ENCODE measurements around the gene TRDMT1. TPM values are rescaled to one million over a fixed set of nuclear protein-coding genes. Genes with fewer than 3 reads are reported as not detected.

The TRDMT1 gene
- total RNA-seq, 2 donors from 2014 or later = 8.1 to 13.0 TPM

DNA sequence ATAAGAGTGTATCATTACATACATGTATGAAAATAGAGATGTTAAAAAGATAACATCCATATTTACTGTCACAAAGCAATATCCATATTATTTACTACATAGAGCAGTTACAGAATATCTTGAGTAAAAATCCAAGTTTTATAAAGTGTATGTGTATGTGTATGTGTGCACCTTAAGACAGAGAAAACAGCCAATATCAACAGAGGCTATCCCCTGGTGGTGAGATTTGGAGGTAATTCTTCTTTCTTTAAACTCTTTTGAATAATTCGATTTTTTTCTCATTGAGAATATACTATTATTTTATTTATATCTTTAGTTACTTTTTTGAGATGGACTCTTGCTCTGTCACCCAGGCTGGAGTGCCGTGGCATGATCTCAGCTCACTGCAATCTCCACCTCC, 18.4 kb downstream of the TRDMT1 start:
- H3K27me3 ChIP-seq (ENCODE audit: control insufficient read depth, insufficient read depth, low read length, poor library complexity, severe bottlenecking) = no peaks in the 10 kb centered on the region
- H3K27me3 Mint-ChIP-seq (ENCODE audit: insufficient read depth) = no peaks in the 10 kb centered on the region
- H3K36me3 ChIP-seq (ENCODE audit: control insufficient read depth, insufficient read depth, low read length) = no peaks in the 10 kb centered on the region
- no peaks in the 10 kb centered on the region for H3K4me1 ChIP-seq (ENCODE audit: control insufficient read depth, insufficient read depth, low read length)
- no peak overlapping the region for H3K4me3 Mint-ChIP-seq
- peak; percentile 67 for TF ChIP-seq CTCF (conservative IDR thresholded peaks at IDR 0.05)
- H3K4me3 ChIP-seq (ENCODE audit: low read length) = no peak overlapping the region
- H3K27ac ChIP-seq (ENCODE audit: low read depth, low read length) = no peak overlapping the region
- no peak for DNase-seq
- H3K9ac ChIP-seq (ENCODE audit: extremely low read depth, low read length, poor library complexity, severe bottlenecking) = no peak overlapping the region
- WGBS, 2 experiments (ENCODE audit: insufficient coverage in 1 of 2, insufficient read length in 1 of 2) = 93 to 100% methylated on average over 1 of the region's 2 CpGs
- no peak overlapping the region for H3K27ac Mint-ChIP-seq
- peaks cover 5% of the 10 kb centered on the region for H3K4me1 Mint-ChIP-seq
- H3K36me3 Mint-ChIP-seq (ENCODE audit: low read depth) = no peaks in the 10 kb centered on the region
- no peaks in the 10 kb centered on the region for H3K9me3 Mint-ChIP-seq
- H3K9me3 ChIP-seq (ENCODE audit: control insufficient read depth, low read length) = no peaks in the 10 kb centered on the region

DNA sequence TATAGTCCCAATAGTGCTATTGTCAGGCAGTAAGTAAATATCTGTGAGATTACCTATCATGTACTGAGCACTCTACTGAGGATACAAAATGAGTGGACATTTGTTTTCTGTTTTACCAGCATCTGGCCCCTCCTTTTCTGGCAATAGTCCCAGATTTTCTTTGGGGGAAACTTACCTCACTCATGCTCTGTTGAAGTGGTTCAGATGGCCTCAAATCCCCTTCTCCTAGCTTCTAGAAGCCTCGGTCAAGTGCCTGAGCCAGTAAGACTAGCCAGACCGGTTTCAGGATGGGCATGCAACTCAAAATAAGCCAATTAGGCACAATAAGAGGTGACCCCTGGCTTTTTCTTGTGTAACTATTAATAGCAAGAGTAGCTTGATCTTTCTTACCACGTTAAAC, 19.7 kb downstream of the TRDMT1 start:
- Histone ChIP-seq H3K4me3 (ENCODE audit: low read length) (no peak overlapping the region), H3K9ac (ENCODE audit: extremely low read depth, low read length, poor library complexity, severe bottlenecking) (no peak overlapping the region), H3K4me1 (ENCODE audit: control insufficient read depth, insufficient read depth, low read length) (no peaks in the 10 kb centered on the region), H3K36me3 (ENCODE audit: control insufficient read depth, insufficient read depth, low read length) (no peaks in the 10 kb centered on the region), H3K9me3 (ENCODE audit: control insufficient read depth, low read length) (no peaks in the 10 kb centered on the region), H3K27ac (ENCODE audit: low read depth, low read length) (no peak overlapping the region), H3K27me3 (ENCODE audit: control insufficient read depth, insufficient read depth, low read length, poor library complexity, severe bottlenecking) (no peaks in the 10 kb centered on the region)
- Mint-ChIP-seq H3K27me3 (ENCODE audit: insufficient read depth) (no peaks in the 10 kb centered on the region), H3K27ac (no peak overlapping the region), H3K36me3 (ENCODE audit: low read depth) (no peaks in the 10 kb centered on the region), H3K4me3 (no peak overlapping the region), H3K4me1 (peaks cover 5% of the 10 kb centered on the region), H3K9me3 (no peaks in the 10 kb centered on the region)
- DNase-seq = no peak
- WGBS, 2 experiments (ENCODE audit: insufficient coverage in 1 of 2, insufficient read length in 1 of 2) = 94 to 100% methylated on average over 3 of the region's 3 CpGs
- TF ChIP-seq CTCF (conservative IDR thresholded peaks at IDR 0.05) = no peak

GRCh38 chr10:17181110-17181509, 20.4 kb downstream of the TRDMT1 start:
- WGBS, 2 experiments (ENCODE audit: insufficient coverage in 1 of 2, insufficient read length in 1 of 2) = 95 to 100% methylated on average over 3 to 5 of the region's 5 CpGs
- H3K27me3 Mint-ChIP-seq (ENCODE audit: insufficient read depth) = no peaks in the 10 kb centered on the region

More at GRCh38 chr10:17181110-17181509, 20.4 kb downstream of the TRDMT1 start:
- Histone ChIP-seq H3K27ac (ENCODE audit: low read depth, low read length) (no peak overlapping the region), H3K4me1 (ENCODE audit: control insufficient read depth, insufficient read depth, low read length) (no peaks in the 10 kb centered on the region), H3K36me3 (ENCODE audit: control insufficient read depth, insufficient read depth, low read length) (no peaks in the 10 kb centered on the region), H3K4me3 (ENCODE audit: low read length) (no peak overlapping the region), H3K27me3 (ENCODE audit: control insufficient read depth, insufficient read depth, low read length, poor library complexity, severe bottlenecking) (no peaks in the 10 kb centered on the region), H3K9me3 (ENCODE audit: control insufficient read depth, low read length) (no peaks in the 10 kb centered on the region), H3K9ac (ENCODE audit: extremely low read depth, low read length, poor library complexity, severe bottlenecking) (no peak overlapping the region)
- Mint-ChIP-seq H3K9me3 (no peaks in the 10 kb centered on the region), H3K4me3 (no peak overlapping the region), H3K27ac (no peak overlapping the region), H3K36me3 (ENCODE audit: low read depth) (no peaks in the 10 kb centered on the region), H3K4me1 (peaks cover 5% of the 10 kb centered on the region)
- no peak for DNase-seq
- no peak for TF ChIP-seq CTCF (conservative IDR thresholded peaks at IDR 0.05)
